GM12878 (cell line): ENCODE data around the gene PRKAG2. TPM values are rescaled to one million over a fixed set of nuclear protein-coding genes. Genes with fewer than 3 reads are reported as not detected.

Experiments
- BCL3 ChIP-seq: IDR thresholded peaks from 2 replicates; pipeline ENCODE4 v1.6.1; 2011; ENCODE audit warnings: borderline replicate concordance, low read depth, mild to moderate bottlenecking, moderate library complexity, low read length; ENCODE audit not compliant: insufficient read depth, poor library complexity, severe bottlenecking
- PKNOX1 ChIP-seq: fragments of 450-650 bp; IDR thresholded peaks from 2 replicates; pipeline ENCODE4 v1.6.1; 2016; ENCODE audit warnings: mild to moderate bottlenecking
- ZNF622 ChIP-seq: fragments of 450-650 bp; IDR thresholded peaks from 2 replicates; pipeline ENCODE4 v1.6.1; 2017; ENCODE audit warnings: mild to moderate bottlenecking, inconsistent platforms
- polyA plus RNA-seq, 11 experiments: library from polyadenylated mRNA; depleted of rRNA in 4 of 11; unstranded in 6 of 11; stranded (reverse) in 5 of 11; fragments of >200 nt; fragmentation: Nextera tagmentation in 4 of 11; fragmentation: Illumina TruSeq in 1 of 11; extraction: Ambion mirVana in 4 of 11; extraction: Trizol in 1 of 11; gene quantifications; 1 replicate in 1 of 11; 2 replicates in 10 of 11; pipeline versions ENCODE4 v1.2.1 to v1.2.3, GENCODE V29; 2011 to 2016; ENCODE audit warnings: inconsistent platforms in 2 of 11, missing spikeins in 2 of 11, low read depth in 1 of 11
- total RNA-seq, 4 experiments: library from RNA; depleted of rRNA in 3 of 4; stranded (reverse); fragments of >200 nt in 3 of 4; fragmentation: Illumina TruSeq in 1 of 4; extraction: Trizol in 1 of 4; gene quantifications; 2 replicates each; pipeline versions ENCODE4 v1.2.1 to v1.2.3, GENCODE V29; 2013 to 2021
- TF ChIP-seq, protein P1 (sequence below): fragments of 450-650 bp; IDR thresholded peaks from 2 replicates; pipeline ENCODE4 v1.6.1; 2017; ENCODE audit warnings: antibody characterized with exemption, mild to moderate bottlenecking, moderate library complexity
- TF ChIP-seq, protein P2 (sequence below): fragments of 450-650 bp; IDR thresholded peaks from 2 replicates; pipeline ENCODE4 v1.6.1; 2017; ENCODE audit warnings: borderline replicate concordance

Gene PRKAG2
- total and polyA plus RNA-seq, 10 of the 15 experiments (the other 5 are each of a cell fraction or from before 2014, with no cell fraction given), result 3.4 to 8.9 (median 6.8) TPM

DNA sequence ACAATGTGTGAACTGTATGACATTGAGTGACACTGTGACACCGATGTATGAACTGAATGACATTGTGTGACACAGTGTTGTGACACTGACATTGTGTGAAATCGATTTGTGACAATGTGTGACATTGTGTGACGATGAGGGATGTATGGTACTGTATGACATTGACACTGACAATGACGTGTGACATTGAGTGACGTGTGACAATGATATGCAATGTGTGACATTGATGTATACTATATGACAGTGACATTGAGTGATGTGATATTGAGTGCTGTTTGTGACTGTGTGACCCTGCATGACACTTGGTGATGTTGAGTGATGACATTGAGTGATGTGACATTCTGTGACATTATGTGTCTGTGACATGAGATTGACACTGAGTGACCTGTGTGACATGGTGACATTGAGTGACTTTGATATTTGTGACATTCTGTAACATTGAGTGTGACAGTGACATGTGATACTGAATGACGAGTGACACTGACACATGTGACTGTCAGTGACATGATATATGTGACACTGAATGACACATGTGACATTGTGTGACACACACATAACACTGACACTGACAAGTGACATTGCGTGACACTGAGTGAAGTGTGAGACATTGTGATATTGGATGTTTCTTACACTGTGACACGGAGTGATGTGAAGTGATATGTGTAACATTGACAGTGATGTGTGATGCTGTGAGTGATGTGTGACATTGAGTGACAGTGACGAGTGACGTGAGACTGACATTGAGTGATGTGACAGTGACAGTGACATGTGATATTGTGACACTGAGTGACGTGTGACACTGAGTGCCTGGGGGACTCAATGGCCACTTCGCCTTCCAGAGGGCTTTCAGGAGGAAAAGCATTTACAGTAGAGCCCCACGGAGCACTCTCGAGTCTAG is 167.5 kb downstream of the PRKAG2 start (continued):
- TF ChIP-seq, protein P1, sequence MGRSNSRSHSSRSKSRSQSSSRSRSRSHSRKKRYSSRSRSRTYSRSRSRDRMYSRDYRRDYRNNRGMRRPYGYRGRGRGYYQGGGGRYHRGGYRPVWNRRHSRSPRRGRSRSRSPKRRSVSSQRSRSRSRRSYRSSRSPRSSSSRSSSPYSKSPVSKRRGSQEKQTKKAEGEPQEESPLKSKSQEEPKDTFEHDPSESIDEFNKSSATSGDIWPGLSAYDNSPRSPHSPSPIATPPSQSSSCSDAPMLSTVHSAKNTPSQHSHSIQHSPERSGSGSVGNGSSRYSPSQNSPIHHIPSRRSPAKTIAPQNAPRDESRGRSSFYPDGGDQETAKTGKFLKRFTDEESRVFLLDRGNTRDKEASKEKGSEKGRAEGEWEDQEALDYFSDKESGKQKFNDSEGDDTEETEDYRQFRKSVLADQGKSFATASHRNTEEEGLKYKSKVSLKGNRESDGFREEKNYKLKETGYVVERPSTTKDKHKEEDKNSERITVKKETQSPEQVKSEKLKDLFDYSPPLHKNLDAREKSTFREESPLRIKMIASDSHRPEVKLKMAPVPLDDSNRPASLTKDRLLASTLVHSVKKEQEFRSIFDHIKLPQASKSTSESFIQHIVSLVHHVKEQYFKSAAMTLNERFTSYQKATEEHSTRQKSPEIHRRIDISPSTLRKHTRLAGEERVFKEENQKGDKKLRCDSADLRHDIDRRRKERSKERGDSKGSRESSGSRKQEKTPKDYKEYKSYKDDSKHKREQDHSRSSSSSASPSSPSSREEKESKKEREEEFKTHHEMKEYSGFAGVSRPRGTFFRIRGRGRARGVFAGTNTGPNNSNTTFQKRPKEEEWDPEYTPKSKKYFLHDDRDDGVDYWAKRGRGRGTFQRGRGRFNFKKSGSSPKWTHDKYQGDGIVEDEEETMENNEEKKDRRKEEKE, result no peak
- peak; percentile 87 for TF ChIP-seq BCL3
- TF ChIP-seq, protein P2, sequence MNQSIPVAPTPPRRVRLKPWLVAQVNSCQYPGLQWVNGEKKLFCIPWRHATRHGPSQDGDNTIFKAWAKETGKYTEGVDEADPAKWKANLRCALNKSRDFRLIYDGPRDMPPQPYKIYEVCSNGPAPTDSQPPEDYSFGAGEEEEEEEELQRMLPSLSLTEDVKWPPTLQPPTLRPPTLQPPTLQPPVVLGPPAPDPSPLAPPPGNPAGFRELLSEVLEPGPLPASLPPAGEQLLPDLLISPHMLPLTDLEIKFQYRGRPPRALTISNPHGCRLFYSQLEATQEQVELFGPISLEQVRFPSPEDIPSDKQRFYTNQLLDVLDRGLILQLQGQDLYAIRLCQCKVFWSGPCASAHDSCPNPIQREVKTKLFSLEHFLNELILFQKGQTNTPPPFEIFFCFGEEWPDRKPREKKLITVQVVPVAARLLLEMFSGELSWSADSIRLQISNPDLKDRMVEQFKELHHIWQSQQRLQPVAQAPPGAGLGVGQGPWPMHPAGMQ, result no peak
- no peak for TF ChIP-seq ZNF622
- TF ChIP-seq PKNOX1, result peak; percentile 75
